T47D (cell line): ENCODE measurements around the gene RGS1.

ENCODE experiments used
- DNase-seq, 2 experiments: peaks; one replicate each; pipeline versions ENCODE4 v3.0.0 to v3.0.0-alpha.2; 2011 to 2012; ENCODE audit warnings: low read depth in 1 of 2, low spot score in 1 of 2
- JUND ChIP-seq: IDR thresholded peaks from 2 replicates; pipeline ENCODE4 v1.6.1; 2012; ENCODE audit warnings: low read depth
- in situ Hi-C: cut with HindIII; loops from 2 replicates; pipeline ENCODE4 v1.10.0; 2016; ENCODE audit warnings: low sequenced_read_pairs, low pct_unique_long_range_greater_than_20kb

RGS1 gene

DNA sequence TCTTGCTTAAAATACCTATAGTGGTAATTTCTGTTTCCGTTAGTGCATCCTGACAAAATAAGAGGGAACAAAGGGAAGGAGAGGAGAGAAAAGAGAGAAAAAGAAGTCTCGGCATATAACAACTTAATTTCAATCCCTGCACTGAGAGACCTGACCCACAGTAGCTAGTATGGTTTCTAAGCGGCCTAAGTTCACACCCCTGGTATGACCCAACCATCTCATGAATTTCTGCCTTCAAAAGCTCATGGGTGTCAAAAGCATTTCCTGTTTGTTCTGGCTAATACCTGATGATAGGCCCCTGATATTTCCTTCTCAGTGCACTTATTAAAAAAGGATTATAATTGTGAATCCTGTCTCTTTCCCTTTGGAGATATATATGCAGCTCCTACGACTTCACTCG is 32.1 kb upstream of the RGS1 start:
- no peak for DNase-seq
- in situ Hi-C loops = no loop called here
- TF ChIP-seq JUND = no peak

DNA sequence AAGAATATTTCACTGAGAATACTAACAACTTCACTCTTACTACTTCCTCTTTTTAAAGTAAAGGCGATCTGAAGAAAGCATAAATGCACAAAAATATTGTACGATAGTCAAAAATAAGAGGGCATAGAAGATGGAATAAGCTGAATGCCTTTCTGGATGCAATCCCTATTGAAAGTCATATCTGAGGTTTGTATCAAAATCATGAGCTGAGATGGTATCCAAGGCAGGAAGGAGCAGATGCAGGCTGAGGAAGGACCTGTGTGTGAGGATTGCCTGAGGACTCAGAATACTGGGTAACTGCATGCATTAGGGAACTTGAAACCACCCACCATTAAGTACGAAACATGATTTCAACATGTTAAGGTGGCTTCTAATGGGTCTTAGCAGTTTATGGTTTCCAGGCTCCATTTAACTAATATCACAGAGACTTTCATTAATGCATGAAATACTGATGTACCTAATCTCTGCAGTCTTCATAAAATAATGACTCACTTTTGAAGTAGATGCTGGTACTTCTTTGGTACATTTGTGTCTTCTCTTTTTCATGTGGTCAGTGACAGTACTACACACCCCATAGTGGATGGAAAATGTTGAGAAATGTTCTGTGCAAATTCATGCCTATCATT is 29.6 kb upstream of the RGS1 start:
- no peak for DNase-seq
- TF ChIP-seq JUND = no peak
- in situ Hi-C loops = no loop called here

DNA sequence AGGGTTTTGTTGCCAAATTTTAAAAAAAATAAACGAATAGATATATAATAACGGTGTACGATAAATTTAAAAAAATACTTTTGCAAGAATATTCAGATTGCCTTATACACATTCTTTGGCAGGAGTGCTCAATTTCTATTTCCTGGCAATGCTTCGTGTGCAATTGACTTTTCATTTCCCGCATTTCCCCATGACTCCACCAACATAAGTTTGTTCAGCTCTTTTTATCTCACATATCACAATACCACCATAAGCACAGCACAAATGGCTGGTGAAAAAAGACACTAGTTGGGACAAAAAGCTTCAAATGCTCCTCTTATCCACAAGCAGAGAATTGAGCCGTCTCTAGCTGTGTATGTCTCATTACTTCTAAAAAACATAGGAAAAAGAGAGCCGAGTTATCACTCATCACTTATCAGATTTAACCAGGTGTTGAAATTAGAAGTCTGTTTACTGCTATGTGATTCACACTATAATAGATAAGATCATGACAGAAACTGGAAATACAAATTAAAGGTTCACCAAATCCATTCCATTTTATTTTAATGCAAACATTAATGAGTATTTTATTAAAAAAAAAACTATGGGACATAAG is 28.9 kb upstream of the RGS1 start:
- DNase-seq = no peak
- in situ Hi-C loops = no loop called here
- no peak for TF ChIP-seq JUND

DNA sequence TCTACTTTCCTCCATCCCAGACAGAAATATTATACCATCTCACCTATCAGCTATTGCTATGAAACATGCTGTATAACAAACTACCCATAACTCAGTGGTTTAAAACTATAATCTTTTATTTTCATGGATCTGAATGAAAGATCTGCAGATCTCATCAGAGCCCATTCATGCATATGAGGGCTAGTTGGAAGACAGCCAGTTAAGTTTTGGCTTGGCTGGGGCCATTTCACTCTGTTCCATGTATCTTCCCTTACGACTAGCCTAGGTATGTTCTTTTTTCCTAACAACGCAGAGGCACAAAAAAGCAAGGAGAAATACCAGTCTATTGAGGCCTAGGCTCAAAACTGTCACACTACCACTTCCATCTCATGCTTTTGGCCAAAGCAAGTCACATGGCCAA is 28.1 kb upstream of the RGS1 start:
- in situ Hi-C loops = no loop called here
- no peak for TF ChIP-seq JUND
- no peak for DNase-seq

DNA sequence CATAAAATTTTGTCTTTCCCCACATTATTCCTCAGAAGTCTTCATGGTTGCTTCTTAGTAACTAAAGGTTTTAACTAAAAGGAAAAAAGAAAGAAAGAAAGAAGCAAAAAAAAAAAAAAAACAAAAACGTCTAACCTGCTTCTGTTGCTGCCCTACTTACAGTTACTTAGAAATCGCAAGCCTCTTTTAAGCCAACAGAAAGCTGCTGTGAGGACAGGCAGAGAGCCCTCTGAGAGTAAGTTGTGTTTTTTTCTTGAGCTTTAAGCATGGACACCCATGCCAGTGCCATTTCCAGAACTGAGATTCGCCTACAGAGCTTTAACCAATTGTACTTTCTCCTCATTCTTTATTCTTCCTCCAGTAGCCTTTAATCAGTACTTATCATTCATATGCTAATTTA is 25.6 kb upstream of the RGS1 start:
- in situ Hi-C loops = no loop called here
- TF ChIP-seq JUND = no peak
- no peak for DNase-seq

DNA sequence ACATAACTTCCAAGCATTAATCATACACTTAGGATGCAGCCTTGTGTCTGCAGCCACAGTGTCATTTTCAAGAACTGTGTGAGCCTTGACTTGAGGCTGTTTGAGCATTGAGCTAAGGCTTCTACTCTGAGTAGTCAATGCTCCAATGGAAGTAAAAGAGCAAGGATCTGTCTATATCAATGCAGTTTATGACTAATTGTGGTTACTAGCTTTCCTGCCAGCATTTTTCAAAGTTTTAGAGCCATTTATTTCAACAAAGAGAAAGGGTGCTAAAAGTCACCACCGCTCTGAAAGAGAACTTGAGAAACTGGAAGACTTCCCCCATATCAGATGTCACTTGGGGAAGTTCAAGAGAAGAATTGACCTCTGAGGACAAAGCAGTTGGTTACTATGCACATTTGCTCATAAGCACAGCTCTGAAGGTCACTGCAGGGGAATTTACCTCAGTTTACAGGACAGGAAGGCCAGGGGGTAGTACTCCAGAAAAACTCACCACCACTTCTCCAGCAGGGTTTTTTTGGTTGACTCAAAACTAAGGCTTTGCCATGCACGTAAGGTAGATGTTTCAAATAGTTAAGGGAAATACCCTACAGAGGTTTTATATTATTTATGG is 24.5 kb upstream of the RGS1 start:
- TF ChIP-seq JUND = no peak
- DNase-seq = no peak
- in situ Hi-C loops = no loop called here

DNA sequence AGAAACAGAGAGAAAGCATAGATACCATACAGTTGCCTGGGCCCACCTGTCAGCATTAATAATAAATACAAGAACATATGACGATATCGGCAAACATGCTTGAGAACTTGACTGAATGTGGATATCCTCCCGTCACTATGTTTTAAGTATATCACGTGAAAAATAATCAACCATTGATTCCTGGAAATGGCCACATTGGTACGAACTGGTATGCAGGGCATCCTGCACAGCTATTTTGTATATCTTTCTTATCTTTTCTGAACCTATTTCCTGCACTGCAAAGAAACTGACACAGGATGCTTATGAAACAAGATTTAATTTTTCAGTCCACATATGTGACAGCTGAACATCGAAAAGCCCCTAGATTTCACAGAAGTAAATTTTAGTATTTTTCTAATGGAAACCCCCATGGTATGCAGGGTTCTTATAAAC is 22.8 kb upstream of the RGS1 start:
- in situ Hi-C loops = no loop called here
- no peak for DNase-seq
- TF ChIP-seq JUND = no peak

DNA sequence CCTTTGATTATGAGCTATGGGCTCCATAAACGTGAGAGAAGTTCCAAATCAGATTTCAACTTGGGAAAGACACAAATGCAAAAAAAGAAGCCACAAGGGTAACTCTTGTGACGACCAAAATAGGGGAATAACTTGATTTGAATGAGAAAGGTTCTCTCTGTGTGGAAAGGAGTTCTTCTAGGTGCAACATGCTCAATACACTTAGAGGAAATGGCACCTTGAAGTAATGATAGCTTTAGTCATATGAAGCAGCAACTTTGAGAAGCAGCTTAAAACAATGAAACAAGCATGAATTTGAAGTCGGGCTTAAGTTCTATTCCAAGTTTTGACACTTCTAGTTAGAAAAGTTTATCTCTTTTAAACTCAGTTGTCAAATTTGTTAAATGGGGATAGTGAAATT is 21.8 kb upstream of the RGS1 start:
- in situ Hi-C loops = no loop called here
- TF ChIP-seq JUND = no peak

DNA sequence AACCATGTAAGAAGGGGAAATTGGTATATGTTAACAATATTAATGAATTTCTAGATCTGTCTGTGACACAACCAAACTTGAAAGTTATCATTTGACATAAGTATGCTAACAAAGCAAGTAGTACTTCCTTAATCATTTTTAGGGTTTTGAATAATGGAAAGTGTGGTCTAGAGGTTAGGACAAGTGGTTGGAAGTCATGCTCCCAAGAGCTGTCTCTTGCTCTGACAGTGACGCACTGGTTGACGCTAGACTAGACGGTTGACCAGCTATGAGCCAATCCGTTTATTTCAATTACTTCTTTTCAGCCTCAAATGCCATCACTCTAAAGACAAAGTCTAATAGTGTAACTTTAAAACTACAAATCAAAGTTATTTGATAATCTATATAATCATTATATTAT is 20.7 kb upstream of the RGS1 start:
- in situ Hi-C loops = no loop called here
- DNase-seq = no peak
- TF ChIP-seq JUND = no peak

More for the DNA sequence above, 21.8 kb upstream of the RGS1 start:
- no peak for DNase-seq

DNA sequence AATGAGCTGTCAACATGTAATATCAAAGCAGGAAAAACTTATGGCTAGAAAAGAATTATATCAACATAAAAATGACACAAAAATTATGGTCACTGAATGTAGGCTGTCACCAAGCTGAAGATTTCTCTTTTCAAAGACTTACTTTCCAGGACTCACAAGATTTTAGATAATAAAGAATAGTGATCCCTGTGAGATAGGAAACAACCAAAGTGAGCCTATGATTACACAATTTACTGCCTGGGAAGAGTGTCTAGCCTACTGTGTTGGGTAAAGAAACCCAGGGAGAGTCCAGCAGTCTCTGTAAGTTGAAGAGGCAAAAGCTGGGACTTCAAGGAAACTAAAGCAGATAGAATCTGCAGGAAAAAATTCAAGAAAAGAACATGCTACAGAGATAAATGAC is 20.2 kb upstream of the RGS1 start:
- in situ Hi-C loops = no loop called here
- DNase-seq = no peak
- TF ChIP-seq JUND = no peak

DNA sequence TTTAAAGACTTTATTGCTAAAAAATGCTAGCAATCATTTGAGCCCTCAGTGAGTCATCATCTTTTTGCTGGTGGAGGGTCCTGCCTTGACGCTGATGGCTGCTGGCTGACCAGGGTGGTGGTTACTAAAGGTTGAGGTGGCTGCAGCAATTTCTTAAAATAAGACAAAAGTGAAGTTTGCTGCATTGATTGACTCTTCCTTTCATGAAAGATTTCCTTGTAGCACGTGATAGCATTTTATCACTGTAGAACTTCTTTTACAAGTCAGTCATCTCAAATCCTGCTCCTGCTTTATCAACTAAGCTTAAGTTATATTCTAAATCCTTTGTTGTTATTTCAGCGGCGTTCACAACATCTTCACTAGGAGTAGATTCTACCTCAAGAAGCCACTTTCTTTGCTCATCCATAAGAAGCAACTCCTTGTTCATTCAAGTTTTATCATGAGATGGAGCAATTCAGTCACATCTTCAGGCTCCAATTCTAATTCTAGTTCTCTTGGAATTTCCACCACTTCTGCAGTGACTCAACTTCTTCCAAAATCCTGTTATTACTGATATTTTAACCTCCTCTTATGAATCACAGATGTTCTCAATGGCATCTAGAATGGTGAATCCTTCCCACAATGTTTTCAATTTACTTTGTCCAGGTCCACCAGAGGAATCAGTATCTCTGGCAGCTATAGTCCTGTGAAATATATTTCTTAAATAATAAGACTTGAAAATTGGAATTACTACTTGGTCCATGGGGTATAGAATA is 17.6 kb upstream of the RGS1 start:
- in situ Hi-C loops = no loop called here
- DNase-seq = no peak
- no peak for TF ChIP-seq JUND

DNA sequence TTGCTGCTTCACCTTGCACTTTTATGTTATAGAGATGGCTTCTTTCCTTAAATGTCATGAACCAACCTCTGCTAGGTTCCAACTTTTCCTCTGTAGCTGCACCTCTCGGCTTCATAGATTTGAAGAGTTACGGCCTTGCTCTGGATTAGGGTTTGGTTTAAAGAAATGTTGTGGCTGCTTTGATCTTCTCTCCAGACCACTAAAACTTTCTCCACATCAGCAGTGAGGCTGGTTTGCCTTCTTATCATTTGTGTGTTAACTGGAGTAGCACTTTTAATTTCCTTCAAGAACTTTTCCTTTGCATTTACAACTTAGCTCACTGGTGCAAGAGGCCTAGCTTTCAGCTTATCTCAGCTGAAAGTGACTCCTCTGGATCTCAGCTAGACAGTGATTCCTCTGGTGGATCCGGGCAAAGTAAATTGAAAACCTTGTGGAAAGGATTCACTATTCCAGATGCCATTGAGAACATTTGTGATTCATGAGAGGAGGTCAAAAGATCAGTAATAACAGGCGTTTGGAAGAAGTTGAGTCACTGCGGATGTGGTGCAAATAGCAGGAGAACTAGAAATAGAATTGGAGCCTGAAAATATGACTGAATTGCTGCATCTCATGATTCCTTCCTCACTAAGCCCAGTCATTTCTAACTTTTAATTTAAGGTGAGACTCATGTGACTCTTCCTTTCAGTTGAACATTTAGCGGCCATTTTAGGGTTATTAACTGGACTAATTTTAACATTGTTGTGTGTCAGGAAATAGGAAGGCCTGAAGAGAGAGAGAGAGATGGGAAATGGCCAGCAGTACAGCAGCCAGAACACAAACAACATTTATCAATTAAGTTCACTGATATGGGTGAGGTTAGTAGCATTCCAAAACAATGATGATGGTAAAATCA is 16.2 kb upstream of the RGS1 start:
- in situ Hi-C loops = no loop called here
- DNase-seq = no peak

More for the DNA sequence above, 16.2 kb upstream of the RGS1 start:
- no peak for TF ChIP-seq JUND
